K562 (cell line): ENCODE results near the gene EPB41L1.

ENCODE experiments used
- CC2D1A ChIP-seq: fragments of 450-650 bp; IDR thresholded peaks from 2 replicates; pipeline ENCODE4 v1.6.1; 2017; ENCODE audit warnings: mild to moderate bottlenecking
- NFE2 ChIP-seq: IDR thresholded peaks from 2 replicates; pipeline ENCODE4 v1.6.1; 2014; ENCODE audit warnings: antibody characterized with exemption, low read depth

GRCh38 chr20:36277546-36277945 lies 123.0 kb downstream of the EPB41L1 start:
- TF ChIP-seq NFE2 = no peak
- no peak for TF ChIP-seq CC2D1A
